GM12864 (cell line): ENCODE measurements around the gene DEFB116.
A peak's percentile ranks its signal among the peaks of the same experiment; 100 is the strongest.

Source experiments
- DNase-seq: peaks from one replicate; pipeline ENCODE4 v3.0.0-alpha.2; 2011; ENCODE audit warnings: low read depth
- H3K4me3 ChIP-seq: 2 replicates; pipeline ENCODE4 v1.5.1; 2011; ENCODE audit warnings: mild to moderate bottlenecking, low read depth, low read length, control low read depth
- CTCF ChIP-seq: IDR thresholded peaks from 2 replicates; pipeline ENCODE4 v1.5.1; 2011; ENCODE audit warnings: low read depth, mild to moderate bottlenecking, moderate library complexity, low read length, control low read depth, inconsistent platforms; ENCODE audit errors: missing control alignments

Gene DEFB116

DNA sequence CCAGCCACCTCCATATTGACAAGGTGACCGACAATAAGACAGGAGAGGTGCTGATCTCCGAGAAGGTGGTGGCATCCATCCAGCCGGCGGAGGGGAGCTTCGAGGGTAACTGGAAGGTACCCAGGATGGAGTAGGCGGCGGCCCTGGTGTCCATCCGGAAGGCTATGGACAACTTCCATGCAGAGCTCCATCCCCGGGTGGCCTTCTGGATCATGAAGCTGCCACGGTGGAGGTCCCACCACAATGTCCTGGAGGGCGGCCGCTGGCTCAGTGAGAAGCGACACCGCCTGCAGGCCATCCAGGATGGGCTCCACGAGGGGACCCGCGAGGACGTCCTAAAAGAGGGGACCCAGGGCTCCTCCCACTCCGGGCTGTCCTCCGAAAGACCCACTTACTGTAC is 33.9 kb downstream of the DEFB116 start:
- H3K4me3 ChIP-seq = no peak overlapping the region
- TF ChIP-seq CTCF = no peak
- DNase-seq = no peak

- TF ChIP-seq CTCF = peak; percentile 65
Measured at GRCh38 chr20:31260326-31260932, 48.0 kb downstream of the DEFB116 start.

GRCh38 chr20:31257364-31257763 is 51.0 kb downstream of the DEFB116 start, which contains the start of gene DEFB115:
Gene DEFB115, plus strand, starts transcription at chr20:31257664. Its CDS starts 0 bp downstream, at chr20:31257664.
- no peak for TF ChIP-seq CTCF
- H3K4me3 ChIP-seq = no peak within 1 kb of the TSS
- no peak for DNase-seq

More at GRCh38 chr20:31260326-31260932, 48.0 kb downstream of the DEFB116 start:
- DNase-seq = no peak
- no peak overlapping the region for H3K4me3 ChIP-seq

GRCh38 chr20:31256959-31257358 is 51.4 kb downstream of the DEFB116 start:
- H3K4me3 ChIP-seq = no peak overlapping the region
- TF ChIP-seq CTCF = no peak
- DNase-seq = no peak
